ENCODE results near the gene ATG16L2.
A peak's percentile ranks its signal among the peaks of the same experiment; 100 is the strongest.
"Not testable (repeated sequence)": the region's sequence is repeated elsewhere in the genome, so short reads cannot be mapped to it uniquely, and the experiment has no call there.

ATG16L2 gene

DNA sequence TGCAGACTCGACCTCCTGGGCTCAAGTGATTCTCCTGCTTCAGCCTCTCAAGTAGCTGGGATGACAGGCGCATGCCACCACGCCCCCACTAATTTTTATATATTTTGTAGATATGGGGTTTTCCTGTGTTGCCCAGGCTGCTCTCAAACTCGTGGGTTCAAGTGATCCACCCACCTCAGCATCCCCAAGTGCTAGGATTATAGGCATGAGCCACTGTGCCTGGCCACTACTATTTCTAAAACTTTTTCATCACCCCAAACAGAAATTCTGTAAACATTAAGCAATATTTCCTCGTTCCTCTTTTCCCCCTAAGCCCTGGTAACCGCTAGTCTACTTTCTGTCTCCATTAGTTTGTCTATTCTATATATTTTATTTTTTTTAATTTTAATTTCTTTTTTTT lies 9.0 kb upstream of the ATG16L2 start:
- no peak for DNase-seq

DNA sequence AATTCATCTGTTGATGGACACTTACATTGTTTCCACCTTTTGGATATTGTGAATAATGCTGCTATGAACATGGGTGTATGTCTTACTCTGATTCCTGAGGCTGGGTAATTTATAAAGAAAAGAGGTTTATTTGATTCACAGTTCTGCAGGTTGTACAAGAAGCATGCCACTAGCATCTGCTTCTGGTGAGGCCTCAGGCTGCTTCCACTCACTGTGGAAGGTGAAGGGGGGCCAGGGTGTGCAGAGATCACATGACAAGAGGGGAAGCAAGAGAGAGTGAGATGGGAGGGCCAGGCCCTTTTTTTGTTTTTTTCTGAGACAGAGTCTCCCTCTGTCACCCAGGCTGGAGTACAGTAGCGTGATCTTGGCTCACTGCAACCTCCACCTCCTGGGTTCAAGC lies 7.8 kb upstream of the ATG16L2 start:
- not testable (repeated sequence) for DNase-seq

DNA sequence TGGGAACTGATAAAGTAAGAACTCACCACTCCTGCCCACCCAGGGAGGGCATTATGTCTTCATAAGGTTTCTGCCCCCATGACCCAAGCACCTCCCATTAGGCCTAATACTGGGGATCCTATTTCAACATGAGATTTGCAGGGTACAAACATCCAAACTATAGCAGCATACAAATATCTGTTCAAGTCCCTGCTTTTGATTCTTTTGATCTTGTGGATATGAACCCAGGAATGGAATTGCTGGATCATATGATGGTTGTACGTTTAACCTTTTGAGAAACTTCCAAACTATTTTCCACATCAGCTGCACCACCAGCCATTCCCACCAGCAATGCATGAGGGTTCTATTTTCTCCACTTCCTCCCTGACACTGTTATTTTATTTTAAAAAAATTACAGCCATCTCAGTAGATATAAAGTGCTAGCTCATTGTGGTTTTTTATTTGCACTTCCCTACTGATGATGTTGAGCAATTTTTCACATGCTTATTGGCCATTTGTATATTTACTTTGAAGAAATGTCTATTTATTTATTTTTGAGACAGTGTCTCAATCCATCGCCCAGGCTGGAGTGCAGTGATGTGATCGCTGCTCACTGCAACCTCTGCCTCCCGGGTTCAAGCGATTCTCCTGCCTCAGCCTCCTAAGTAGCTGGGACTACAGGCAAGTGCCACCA lies 7.1 kb upstream of the ATG16L2 start:
- DNase-seq, result no peak

DNA sequence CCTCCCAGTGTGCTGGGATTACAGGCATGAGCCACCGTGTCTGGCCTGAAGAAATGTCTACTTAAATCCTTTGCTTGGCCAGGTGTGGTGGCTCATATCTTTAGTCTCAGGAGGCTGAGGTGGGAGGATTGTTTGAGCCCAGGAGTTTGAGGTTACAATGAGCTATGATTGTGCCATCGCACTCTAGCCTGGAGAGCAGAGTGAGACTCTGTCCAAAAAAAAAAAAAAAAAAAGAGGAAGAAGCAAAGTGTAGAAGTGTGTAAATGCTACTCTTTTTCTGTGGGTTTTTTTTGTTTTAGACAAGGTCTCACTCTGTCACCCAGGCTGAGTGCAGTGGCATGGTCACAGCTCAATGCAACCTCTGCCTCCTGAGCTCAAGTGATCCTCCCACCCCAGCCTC lies 6.4 kb upstream of the ATG16L2 start:
- DNase-seq, result no peak

DNA sequence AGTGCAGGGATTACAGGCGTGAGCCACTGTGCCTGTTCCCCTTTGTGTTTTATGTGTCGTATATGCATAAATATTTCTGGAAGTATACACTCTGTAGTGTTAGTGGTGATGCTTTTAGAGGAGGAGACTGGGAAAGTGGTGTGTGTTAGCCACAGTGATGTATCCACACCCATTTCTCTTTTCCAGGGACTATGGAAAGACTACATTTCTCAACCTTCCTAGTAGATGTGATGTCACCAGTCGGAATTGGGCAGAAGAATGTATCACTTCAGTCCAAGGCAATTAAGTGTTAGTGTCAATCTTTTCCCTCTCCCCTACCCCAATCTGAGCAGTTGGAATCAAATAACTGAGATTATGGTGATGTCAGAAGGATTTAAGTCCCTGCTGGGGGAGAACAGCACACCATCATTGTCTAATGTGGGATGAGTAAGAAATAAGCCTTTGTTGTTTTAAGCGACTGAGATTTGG lies 5.8 kb upstream of the ATG16L2 start:
- no peak for DNase-seq

DNA sequence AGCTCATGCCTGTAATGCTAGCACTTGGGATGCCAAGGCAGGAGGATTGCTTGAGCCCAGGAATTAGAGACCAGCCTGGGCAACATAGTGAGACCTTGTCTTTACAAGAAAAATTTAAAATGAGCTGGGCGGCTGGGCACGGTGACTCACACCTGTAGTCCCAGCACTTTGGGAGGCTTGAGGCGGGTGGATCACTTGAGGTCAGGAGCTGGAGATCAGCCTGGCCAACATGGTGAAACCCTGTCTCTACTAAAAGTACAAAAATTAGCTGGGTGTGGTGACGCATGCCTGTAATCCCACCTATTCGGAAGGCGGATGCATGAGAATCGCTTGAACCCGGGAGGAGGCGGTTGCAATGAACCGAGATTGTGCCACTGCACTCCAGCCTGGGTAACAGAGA lies 2.5 kb upstream of the ATG16L2 start:
- DNase-seq, result not testable (repeated sequence)

DNA sequence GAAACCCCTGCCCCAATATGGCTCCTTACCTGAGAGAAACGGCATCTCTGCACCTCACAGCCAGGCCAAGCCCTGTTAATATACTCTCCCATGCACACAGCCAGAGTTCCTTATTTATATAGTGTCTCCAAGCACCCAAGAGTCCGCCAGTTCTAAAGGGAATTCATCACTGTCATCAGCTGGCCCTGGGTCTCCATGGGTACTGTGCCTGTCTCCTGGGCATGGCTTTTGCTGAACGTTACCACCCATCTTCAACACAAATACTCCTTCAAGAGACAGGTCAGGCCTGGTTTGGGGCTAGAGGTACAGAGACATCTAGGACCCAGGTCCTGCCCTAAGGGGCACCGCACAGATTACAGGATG lies 1.6 kb upstream of the ATG16L2 start:
- no peak for DNase-seq

DNA sequence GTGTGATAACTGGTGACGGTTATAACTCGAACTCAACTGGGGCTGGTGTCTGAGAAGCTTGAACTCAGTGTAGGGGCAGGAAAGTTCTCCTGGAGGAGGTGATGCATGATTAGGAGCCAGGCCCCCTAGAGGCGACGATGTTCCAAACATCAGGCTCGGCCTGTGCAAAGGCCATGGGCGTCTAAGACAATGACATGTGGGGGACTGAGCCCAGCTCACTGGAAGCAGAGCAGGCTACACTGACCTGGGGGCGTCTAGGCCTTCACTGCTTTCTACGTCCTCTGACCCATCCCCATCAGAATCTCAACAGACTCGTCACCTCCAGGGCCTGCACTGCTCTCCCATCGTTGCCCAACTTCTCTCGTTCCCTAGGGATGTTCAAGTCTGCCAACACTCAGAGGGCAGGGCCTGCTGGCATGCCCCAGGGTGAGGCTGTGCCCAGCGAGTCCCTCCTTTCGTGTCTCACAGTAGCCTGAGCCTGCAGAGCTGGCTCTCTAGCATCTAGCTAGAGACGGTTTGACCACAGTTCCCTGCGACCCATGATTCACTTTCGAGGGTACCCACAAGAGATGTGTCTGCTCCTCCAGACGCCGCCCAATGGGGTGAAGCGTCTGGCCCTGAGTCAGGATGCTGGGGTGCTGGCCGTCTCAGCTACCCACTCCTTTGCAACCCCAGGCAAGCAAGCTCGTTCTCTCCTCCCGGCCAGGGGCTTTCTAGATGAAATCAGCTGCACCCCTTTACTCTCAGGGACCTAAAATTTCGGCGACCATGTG lies 1.1 kb upstream of the ATG16L2 start:
- DNase-seq, result peak; percentile 85

DNA sequence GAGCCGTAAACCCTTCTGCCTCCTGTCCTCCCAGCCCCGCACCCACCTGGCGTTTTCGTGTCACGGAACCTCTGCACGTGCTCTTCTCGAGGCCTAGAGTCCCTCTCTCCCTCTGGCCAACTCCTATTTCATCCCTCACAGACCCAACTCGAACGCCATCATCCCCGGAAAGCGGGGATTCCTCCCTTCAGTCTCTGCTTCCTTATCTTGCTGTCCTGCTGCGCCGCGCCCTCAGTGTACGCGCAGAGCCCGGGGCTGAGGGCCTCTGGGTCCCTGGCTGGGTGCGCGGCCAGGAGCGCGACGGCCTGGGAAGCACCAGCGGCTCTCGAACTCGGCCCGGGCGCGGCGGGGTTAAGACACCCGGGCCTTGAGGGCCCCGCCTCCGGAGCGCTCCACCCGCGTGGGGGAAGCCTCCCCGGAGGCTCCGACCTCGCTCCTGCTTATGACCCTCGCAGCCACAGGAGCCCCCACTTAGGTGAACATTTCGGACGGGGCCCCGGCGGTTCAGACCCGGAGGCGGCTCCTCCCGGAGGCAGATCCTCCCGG lies 398 bp upstream of the ATG16L2 start:
- no peak for DNase-seq

DNA sequence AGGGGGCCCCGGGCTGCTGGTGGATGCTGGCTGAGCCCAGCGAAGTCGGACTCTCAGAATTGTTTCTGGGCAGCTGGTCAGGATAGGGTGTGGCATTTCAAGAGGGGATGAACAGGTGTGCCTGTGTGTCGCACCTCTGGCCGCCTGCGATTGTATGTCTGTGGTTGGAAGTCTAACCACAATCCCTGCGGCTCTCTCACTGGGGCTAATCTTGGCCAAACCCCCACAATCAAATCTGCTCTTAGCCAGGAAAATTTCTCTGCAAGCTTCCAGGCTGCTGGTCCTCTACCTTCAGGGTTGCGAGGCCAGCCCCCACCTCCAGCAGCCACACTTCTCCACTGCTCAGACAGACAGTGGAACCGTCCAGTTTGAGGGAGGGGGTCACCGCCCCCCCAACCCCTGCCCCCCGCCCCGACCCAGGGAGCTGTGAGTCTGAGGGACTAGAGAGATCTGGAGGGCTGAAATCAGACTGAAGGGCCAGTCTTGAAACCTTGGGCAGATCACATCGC lies 953 bp downstream of the ATG16L2 start:
- DNase-seq, result no peak

DNA sequence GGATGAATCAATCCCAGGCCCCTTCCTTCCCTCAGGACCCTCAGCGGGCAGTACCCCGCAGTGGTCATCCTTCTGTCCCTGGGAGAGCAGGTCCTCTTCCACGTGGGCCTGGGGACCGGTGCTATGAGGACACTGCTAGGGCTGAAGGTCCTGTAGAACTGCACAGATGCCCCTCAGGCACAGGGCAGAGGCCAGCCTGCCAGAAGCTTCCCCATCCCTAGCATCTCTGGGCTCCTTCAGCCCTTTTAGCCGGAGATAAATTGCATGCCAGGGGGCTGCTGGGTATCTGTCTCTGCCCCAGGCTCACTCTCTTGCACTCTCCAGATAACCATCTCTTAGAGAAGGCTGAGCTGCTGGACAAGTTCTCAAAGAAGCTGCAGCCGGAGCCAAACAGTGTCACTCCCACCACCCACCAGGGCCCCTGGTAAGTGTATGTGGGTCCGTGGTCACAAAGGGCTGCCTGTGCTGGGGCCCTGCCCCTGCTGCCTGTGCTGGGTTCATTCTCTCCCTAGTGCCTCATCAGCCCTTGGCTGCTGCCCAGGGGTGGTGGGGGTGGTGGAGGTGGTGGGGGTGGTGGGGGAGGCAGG lies 2.3 kb downstream of the ATG16L2 start:
- DNase-seq, result no peak

DNA sequence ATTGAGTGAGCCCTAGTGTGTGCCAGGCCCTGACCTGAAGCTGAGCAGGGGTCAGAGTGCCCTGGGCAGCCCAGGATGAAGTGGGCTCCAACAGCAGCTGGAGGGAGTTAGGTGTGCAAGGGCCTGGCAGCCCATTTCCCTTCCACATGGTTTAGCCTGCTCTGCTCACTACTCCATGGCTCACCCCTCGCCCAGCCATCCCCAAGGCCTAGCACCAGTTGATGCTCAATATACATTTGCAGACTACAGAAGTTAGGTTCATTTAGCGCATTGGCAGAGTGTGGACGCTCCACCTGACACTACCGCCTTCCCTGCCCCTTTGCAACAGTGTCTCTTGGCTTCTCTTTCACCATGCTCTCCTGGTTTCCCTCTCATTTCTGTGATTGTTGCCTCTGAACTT lies 3.8 kb downstream of the ATG16L2 start:
- DNase-seq, result no peak

DNA sequence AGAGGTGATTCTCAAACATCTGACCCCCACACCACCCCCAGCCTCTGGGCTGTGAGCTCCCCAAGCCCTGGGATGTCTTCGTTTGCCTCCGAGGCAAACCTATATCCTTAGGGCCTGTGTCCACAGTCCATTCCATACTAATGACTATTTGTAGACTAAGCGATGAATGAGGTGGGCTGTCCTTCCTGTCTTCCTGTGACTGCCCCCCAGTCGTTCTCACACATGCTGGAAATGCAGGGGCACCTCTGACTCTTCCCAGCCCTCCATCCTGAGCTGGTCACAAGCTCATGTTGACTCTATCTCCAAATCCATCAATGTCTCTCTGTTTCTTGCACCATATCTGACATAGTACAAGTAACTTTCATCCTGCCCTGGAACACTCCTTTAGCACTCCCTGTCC lies 4.8 kb downstream of the ATG16L2 start:
- no peak for DNase-seq

DNA sequence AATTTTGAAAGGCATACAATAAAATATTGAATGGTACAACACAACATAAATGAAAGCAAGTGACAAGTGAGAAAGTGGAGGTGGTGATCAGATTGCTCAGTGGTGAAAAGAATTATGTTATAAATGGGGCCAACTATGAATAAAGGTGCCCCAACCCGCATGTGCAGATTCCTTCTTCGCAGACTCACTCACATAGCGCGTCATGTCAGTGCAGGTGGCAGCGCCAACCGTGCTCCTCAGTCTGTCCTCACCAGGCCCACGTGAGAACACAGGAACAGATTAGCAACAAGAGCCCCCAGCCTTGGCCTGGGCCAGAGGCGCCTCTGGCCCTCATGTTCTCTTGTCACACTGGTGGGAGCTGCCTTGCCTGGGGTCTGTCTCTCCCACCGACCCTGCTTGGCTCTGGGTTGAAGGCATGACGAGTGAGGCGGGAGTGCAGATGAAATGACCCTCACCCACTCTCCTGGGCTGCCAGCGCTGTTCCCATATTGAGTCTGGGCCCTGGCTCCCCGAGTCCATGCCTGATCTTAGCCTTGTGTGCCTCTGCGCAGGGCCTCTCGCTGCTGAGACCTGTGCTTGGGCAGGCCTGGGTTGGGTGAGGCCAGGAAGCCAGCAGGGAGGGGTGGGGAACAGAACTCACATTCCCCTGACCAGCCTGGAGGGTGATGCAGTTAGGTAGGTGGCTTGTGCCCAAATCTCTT lies 6.4 kb downstream of the ATG16L2 start:
- DNase-seq, result no peak

DNA sequence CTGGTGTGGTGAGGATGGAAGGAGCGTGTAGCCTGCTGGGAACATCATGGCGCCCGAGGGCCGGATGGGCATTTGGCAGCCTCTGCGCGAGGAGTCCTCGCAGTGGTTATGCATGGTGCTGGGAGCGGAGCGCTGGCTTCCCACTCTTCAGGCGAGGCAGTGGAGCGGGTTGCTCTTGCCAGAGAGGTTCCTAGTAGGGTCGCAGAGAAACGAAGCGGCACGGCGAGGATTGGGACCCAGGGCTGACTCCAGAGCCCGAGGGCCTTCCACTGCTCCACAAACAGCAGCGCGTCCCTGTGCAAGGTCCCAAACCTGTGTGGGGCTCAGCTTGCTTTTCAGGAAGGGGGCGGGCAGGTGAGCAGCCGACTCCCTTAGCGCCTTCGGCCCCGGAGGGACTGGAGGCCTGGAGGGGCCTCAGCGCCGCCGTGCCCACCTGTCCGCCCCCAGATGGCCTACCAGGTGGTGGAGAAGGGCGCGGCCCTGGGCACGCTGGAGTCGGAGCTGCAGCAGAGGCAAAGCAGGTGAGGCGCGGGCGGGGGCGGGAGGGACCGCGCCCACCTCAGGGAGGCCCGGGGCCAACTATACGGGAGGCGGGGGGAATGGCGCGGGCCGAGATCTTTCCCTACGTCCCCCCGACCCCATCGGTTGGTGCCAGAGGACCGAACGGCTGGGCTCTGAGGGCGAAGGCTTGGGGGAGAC lies 7.2 kb downstream of the ATG16L2 start:
- no peak for DNase-seq

DNA sequence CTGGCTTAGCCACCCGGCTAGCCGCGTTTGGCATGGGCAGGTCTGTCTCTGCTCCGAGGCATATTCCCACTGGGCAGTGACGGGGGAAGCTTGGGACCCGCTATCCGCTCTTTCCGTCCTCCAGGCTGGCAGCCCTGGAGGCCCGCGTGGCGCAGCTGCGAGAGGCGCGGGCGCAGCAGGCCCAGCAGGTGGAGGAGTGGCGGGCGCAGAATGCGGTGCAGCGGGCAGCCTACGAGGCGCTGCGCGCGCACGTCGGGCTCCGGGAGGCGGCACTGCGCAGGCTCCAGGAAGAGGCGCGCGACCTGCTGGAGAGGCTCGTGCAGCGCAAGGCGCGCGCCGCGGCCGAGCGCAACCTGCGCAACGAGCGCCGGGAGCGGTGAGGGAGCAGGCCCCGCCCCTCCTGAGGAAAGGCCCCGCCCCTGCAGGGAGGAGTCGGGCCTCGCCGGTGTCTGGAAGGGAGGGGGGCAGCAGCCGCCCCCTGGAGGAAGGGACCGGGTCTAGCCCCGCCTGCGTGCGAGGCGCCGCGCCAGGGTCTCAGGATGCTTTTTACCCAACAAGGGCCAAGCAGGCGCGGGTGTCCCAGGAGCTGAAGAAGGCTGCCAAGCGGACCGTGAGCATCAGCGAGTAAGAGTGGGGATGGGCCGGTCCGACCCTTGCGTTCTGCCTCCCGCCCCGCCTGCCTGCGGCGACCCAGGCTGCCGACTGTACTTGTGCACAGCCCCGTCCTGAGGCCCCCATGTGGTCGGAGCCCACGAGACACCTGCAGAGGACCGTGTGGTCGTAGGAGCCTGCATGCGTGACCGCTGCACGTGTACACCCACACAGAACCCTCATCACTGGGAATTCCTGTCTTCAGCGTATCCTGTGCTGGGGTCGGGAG lies 7.9 kb downstream of the ATG16L2 start:
- DNase-seq, result peak; percentile 83

DNA sequence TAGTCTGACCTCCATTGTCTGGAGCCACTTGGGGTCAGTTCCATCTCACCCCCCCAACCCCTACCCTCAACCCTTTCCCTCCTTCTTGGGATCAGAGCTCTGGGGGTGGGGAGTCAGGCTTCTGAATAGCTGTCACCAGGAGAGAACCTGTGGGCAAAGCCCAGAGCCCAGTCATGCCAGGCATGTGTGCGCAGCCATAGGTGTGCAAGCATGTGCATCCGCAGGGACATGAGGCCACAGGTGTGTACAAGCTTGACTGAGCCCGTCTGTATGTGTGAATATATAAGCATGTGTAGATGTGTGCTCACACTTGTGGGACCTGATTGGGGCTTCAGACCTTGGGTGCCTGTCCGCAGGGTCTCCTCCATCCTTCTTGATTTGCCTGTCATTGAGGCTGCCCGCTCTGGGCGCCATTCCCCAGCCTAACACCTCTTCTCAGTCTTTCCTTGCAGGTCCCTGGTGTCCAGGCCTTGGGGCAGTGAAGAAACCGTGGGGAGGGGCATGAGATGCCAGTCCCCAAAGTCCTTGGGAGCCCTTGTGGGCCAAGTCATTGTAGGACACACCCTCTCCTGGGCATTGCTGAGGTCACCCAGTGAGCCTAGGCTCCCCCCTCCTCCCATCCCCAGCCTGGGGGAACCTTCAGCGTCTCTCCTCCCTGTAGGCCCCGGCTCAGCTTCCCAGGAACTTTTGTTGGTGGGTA lies 9.0 kb downstream of the ATG16L2 start:
- DNase-seq, result no peak

DNA sequence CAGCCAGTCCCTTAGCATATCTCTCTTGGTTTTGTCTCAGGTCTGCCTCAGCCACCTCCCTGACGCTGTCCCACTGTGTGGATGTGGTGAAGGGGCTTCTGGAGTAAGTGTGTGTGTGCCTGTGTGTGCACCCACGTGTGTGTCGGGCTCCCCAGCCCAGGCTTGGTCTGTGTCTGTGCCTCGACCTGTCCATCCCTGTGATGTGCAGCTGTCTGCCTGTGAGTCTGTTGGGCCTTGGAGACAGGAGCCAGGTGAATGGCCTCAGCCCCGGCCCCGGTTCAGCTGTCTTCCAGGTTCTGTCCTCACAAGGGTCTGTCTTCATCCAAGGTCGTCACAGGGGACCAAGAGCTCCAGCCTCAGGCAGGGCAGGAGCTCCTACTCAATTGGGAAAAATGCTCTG lies 9.8 kb downstream of the ATG16L2 start:
- DNase-seq, result no peak

DNA sequence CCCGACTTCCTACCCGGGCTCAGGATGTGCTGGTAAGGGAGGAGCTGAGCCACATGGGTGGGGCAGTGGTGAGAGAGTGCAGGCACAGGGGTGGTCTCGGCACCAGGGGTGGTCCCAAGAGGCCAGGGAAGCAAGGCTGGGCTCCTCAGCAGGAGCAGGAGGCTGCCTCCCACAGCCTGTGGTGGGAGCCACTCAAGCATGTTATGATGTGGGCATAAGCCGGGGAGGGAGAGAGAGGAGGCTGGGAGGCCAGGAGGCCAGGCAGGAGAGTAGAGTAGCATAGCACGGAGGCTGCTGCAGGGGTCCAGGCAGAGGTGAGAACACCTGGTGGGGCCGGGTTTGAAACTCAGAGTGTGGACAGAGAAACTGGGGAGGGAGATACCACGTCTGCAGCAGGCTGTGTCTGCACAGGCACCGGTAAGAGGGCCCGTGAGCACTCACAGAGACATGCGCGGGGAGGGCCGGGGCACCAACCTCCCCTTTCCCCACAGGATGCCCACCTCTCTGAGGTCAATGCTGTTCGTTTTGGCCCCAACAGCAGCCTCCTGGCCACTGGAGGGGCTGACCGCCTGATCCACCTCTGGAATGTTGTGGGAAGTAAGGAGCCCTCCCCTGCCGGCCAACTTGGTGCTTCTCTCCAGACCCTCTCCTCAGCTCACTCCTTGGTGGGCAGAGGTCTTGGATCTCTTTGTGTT lies 10.7 kb downstream of the ATG16L2 start:
- no peak for DNase-seq

DNA sequence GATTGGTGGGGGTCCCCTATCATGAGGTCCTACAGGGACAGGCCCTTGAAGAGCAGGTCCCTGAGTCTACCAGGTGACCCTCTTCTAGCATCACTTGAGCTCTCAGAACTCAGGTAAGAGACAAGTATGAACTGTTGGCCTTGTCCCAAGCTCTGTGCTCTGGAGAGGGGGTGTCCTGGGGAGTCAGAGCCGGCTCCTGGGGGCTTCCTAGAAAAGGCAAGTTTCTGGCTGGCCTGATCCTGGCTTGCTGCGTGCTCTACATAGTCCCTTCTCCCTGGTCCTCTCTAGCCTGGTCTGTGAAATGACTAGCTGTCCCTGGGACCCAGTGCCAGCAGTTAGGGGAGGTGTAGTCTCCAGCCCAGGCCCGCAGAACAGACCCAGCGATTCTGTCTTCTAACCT lies 11.4 kb downstream of the ATG16L2 start:
- no peak for DNase-seq

All from stimulated activated CD8-positive, alpha-beta memory T cell treated with anti-CD3 and anti-CD28 coated beads, Interleukin-4, amount 100 ng/mL, for 48 hours (primary cell).